Keratinocyte (primary cell): ENCODE results near the gene FLAD1. TPM values are rescaled to one million over a fixed set of nuclear protein-coding genes. Genes with fewer than 3 reads are reported as not detected.

Experiments
- DNase-seq: peaks from one replicate; pipeline ENCODE4 v3.0.0-alpha.2; 2011; ENCODE audit warnings: low read depth, missing footprints, low spot score
- FAIRE-seq: peaks from 2 replicates; lab custom pipeline; 2011; peaks lifted over from hg19 to GRCh38; lab: Jason Lieb, UNC
- H2AFZ ChIP-seq: 2 replicates; pipeline ENCODE4 v1.6.0; 2012; ENCODE audit warnings: low read length, control low read depth, inconsistent platforms; ENCODE audit not compliant: control insufficient read depth
- H3K27ac ChIP-seq: 2 replicates; pipeline ENCODE4 v1.5.1; 2011; ENCODE audit warnings: low read length; ENCODE audit not compliant: control insufficient read depth, insufficient read depth
- H3K27me3 ChIP-seq: 3 replicates; pipeline ENCODE4 v1.6.0; 2011; ENCODE audit warnings: low read length; ENCODE audit not compliant: control insufficient read depth, insufficient read depth; ENCODE audit errors: extremely low read depth
- H3K36me3 ChIP-seq, 2 experiments: 2 replicates in 1 of 2; 3 replicates in 1 of 2; pipeline ENCODE4 v1.5.1; 2011; ENCODE audit warnings: low read length in 2 of 2, mild to moderate bottlenecking in 1 of 2; ENCODE audit not compliant: control insufficient read depth in 2 of 2, insufficient read depth in 2 of 2; ENCODE audit errors: extremely low read depth in 1 of 2
- H3K4me1 ChIP-seq: 3 replicates; pipeline ENCODE4 v1.5.1; 2011; ENCODE audit warnings: low read length; ENCODE audit not compliant: control insufficient read depth, insufficient read depth; ENCODE audit errors: extremely low read depth
- H3K4me2 ChIP-seq: 3 replicates; pipeline ENCODE4 v1.6.0; 2011; ENCODE audit warnings: low read depth, low read length; ENCODE audit not compliant: control insufficient read depth, insufficient read depth; ENCODE audit errors: extremely low read depth
- H3K4me3 ChIP-seq, 3 experiments: fragments of 200-600 bp in 1 of 3; sonication (generic) in 1 of 3; 2 replicates in 2 of 3; 3 replicates in 1 of 3; pipeline ENCODE4 v1.5.1; 2011 to 2016; ENCODE audit warnings: low read length in 3 of 3, mild to moderate bottlenecking in 3 of 3, control low read depth in 2 of 3, inconsistent platforms in 1 of 3, low read depth in 1 of 3, mixed read lengths in 1 of 3, mixed run types in 1 of 3, moderate library complexity in 1 of 3; ENCODE audit not compliant: control insufficient read depth in 2 of 3, insufficient read depth in 2 of 3; ENCODE audit errors: extremely low read depth in 1 of 3
- H3K79me2 ChIP-seq: 2 replicates; pipeline ENCODE4 v1.6.0; 2012; ENCODE audit warnings: low read length; ENCODE audit not compliant: control insufficient read depth, insufficient read depth
- H3K9ac ChIP-seq: 3 replicates; pipeline ENCODE4 v1.6.0; 2011; ENCODE audit warnings: low read length; ENCODE audit not compliant: control insufficient read depth, insufficient read depth; ENCODE audit errors: extremely low read depth
- H3K9me1 ChIP-seq: 3 replicates; pipeline ENCODE4 v1.6.0; 2011; ENCODE audit warnings: low read length; ENCODE audit not compliant: control insufficient read depth, insufficient read depth; ENCODE audit errors: extremely low read depth
- H3K9me3 ChIP-seq: 2 replicates; pipeline ENCODE4 v1.5.1; 2012; ENCODE audit warnings: low read depth, low read length; ENCODE audit not compliant: control insufficient read depth
- H4K20me1 ChIP-seq: 3 replicates; pipeline ENCODE4 v1.6.0; 2011; ENCODE audit warnings: low read length; ENCODE audit not compliant: control insufficient read depth, insufficient read depth; ENCODE audit errors: extremely low read depth
- EZH2 ChIP-seq: IDR thresholded peaks from one replicate; pipeline ENCODE4 v1.6.1; 2012; ENCODE audit warnings: inconsistent platforms, mild to moderate bottlenecking, low read length, moderate library complexity
- dilution Hi-C: fragments of 300-500 bp; cut with MboI; formaldehyde crosslinking; loops from one replicate; pipeline ENCODE4 v1.7.0; 2020; ENCODE audit warnings: low sequenced_read_pairs; ENCODE audit not compliant: extremely low pct_ligation_motif_present
- polyA plus RNA-seq, 5 experiments: library from polyadenylated mRNA; depleted of rRNA in 3 of 5; stranded (reverse) in 3 of 5; stranded (forward) in 1 of 5; unstranded in 1 of 5; fragments of >200 nt; gene quantifications; 1 replicate in 1 of 5; 2 replicates in 3 of 5; 3 replicates in 1 of 5; pipeline versions ENCODE4 v1.2.1 to v1.2.3, GENCODE V29; 2011 to 2012; ENCODE audit warnings: missing spikeins in 2 of 5, low read depth in 1 of 5, low replicate concordance in 1 of 5
- TF ChIP-seq, protein P1 (sequence below), 3 experiments: IDR thresholded peaks in 1 of 3; conservative IDR thresholded peaks in 1 of 3; optimal IDR thresholded peaks in 1 of 3; 2 replicates in 2 of 3; 3 replicates in 1 of 3; pipeline versions ENCODE3 to v1.5.1; 2011; ENCODE audit warnings: low read length in 3 of 3, mild to moderate bottlenecking in 3 of 3, moderate library complexity in 2 of 3, control low read depth in 1 of 3, inconsistent platforms in 1 of 3; ENCODE audit not compliant: insufficient read depth in 2 of 3; ENCODE audit errors: extremely low read depth in 1 of 3

The FLAD1 gene
- polyA plus RNA-seq, 1 donor (not counting 4 experiments of a cell fraction or from before 2014, with no cell fraction given): 51.4 TPM

DNA sequence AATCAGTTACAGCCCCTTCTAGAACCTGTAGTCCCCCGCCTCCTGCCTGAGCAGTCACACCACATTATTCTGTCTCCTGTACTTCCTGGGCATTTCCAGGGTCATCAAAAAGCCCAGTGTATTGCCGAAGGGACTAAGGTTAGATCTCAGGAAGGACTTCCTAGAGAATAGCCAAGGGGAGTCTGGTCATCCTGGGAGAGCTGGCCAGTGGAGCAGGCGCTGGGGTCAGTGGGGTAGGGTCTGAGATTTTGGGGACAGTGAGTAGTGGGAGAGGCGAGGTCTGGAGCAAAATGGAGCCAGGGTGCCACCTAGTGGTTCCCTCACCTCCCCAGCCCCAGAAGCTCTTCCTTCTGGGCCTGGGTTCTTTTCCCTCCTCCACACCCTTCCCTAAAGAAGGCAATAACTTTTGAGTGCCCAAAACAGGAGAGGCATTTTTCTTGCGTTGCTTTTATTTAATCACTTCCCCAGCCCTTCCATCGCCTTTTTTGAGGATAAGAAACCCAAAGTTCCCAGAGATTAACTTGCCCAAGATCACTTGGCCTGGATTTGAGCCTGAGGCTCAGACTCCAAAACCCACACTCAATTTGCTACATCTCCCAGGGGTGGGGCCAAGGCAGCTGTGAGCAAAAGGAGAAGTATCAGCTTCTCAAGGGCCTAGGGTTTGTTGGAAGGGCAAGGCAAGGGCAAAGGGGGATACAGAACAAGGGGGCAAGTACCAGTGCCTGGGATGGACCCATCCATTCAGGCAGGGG, 39.3 kb upstream of the FLAD1 start:
- Histone ChIP-seq H3K4me3 (no peak overlapping the region), H3K36me3 (peaks cover 0 to 17% of the 10 kb centered on the region in 2 experiments), H3K27me3 (no peaks in the 10 kb centered on the region), H3K9ac (no peak overlapping the region), H3K9me1 (no peaks in the 10 kb centered on the region), H4K20me1 (no peaks in the 10 kb centered on the region), H3K27ac (no peak overlapping the region), H3K9me3 (no peaks in the 10 kb centered on the region), H3K79me2 (no peaks in the 10 kb centered on the region), H3K4me1 (peaks cover 3% of the 10 kb centered on the region), H2AFZ (no peak overlapping the region), H3K4me2 (no peak overlapping the region)
- no peak for DNase-seq
- TF ChIP-seq, protein P1, sequence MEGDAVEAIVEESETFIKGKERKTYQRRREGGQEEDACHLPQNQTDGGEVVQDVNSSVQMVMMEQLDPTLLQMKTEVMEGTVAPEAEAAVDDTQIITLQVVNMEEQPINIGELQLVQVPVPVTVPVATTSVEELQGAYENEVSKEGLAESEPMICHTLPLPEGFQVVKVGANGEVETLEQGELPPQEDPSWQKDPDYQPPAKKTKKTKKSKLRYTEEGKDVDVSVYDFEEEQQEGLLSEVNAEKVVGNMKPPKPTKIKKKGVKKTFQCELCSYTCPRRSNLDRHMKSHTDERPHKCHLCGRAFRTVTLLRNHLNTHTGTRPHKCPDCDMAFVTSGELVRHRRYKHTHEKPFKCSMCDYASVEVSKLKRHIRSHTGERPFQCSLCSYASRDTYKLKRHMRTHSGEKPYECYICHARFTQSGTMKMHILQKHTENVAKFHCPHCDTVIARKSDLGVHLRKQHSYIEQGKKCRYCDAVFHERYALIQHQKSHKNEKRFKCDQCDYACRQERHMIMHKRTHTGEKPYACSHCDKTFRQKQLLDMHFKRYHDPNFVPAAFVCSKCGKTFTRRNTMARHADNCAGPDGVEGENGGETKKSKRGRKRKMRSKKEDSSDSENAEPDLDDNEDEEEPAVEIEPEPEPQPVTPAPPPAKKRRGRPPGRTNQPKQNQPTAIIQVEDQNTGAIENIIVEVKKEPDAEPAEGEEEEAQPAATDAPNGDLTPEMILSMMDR (optimal IDR thresholded peaks at IDR 0.05 in 1 of 3, IDR thresholded peaks at IDR 0.05 in 1 of 3, conservative IDR thresholded peaks at IDR 0.05 in 1 of 3; ENCODE audit: extremely low read depth in 1 of 3, insufficient read depth in 2 of 3, low read length in 3 of 3): peak; percentile 83 to 96 (median 87)
- TF ChIP-seq EZH2: no peak
- dilution Hi-C loops: no loop called here
- no peak for FAIRE-seq

DNA sequence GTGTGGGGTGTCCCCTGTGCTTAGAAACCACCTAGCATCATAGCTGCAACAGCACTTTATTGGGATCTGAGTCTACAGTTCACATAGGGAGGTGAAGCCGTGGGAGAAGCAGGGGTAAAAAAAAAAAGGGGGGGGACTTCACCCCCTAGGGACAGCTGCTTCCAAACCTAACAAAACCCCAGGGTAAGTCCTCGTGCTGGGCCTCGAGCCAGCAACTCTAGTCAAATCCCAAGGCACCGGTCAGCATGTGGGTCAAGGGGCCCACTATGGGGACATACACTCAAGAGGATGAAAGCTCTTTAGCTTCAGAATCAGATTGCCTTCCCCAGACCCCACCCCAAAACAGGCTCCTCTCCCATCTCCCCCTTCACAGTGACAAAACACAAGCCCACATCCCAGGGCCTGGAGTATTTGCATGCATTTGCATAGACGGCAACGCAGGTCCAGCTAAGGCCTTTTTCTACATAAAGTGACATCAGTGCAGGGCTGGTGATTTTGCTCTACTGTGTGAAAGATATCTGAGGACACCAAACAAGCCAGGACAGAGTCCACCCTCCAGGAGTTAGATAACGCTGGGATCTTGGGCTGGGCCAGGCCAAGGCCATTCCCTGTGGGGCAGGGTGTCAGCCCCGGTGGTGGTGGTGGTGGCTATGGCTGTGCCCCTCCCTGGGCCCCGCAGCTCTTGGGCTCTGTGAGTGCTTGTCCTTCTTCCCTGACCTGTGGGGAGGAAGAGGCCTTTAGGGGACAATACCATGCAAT, 38.6 kb upstream of the FLAD1 start:
- Histone ChIP-seq H4K20me1 (no peaks in the 10 kb centered on the region), H3K9me1 (no peaks in the 10 kb centered on the region), H3K9ac (no peak overlapping the region), H3K36me3 (peaks cover 0 to 17% of the 10 kb centered on the region in 2 experiments), H3K79me2 (no peaks in the 10 kb centered on the region), H3K9me3 (no peaks in the 10 kb centered on the region), H3K27me3 (no peaks in the 10 kb centered on the region), H3K4me2 (no peak overlapping the region), H3K4me3 (no peak overlapping the region), H3K4me1 (no peaks in the 10 kb centered on the region), H3K27ac (no peak overlapping the region), H2AFZ (no peak overlapping the region)
- no peak for DNase-seq
- no peak for FAIRE-seq
- TF ChIP-seq, protein P1 (optimal IDR thresholded peaks at IDR 0.05 in 1 of 3, IDR thresholded peaks at IDR 0.05 in 1 of 3, conservative IDR thresholded peaks at IDR 0.05 in 1 of 3; ENCODE audit: extremely low read depth in 1 of 3, insufficient read depth in 2 of 3, low read length in 3 of 3): no peak
- TF ChIP-seq EZH2: no peak
- dilution Hi-C loops: no loop called here
